ENCODE results near the gene EMX2.
"Not testable (repeated sequence)": the region's sequence is repeated elsewhere in the genome, so short reads cannot be mapped to it uniquely, and the experiment has no call there.

The EMX2 gene

DNA sequence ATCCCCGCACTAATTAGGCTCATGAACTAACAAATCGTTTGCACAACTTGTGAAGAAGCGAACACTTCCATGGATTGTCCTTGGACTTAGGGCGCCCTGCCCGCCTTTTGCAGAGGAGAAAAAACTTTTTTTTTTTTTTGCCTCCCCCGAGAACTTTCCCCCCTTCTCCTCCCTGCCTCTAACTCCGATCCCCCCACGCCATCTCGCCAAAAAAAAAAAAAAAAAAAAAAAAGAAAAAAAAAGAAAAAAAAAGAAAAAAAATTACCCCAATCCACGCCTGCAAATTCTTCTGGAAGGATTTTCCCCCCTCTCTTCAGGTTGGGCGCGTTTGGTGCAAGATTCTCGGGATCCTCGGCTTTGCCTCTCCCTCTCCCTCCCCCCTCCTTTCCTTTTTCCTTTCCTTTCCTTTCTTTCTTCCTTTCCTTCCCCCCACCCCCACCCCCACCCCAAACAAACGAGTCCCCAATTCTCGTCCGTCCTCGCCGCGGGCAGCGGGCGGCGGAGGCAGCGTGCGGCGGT lies at the start of gene EMX2:
Gene EMX2 (plus strand): TSS at position 41 of the 519 bp plus-strand sequence. CDS start 522 bp downstream, outside the sequence.
- no peak for DNase-seq (ENCODE audit: low spot score)

DNA sequence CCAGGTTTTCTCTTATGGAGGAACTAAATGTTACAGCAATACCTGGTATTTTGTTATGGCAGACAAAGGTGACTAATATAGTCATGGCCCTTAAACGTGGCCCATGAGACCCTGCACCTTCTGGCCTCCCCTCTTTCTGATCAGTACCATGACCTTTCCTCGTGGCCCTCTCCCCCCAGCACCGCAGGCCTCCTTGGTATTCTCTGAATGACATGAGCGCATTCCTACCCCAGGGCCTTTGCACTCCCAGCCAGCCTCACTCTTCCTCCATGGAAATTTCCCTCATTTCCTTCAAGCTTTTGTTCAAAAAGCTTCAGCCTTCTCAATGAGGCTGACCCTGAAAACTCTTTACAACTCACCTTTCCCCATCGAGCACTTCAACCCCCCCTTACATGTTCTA lies 46.5 kb upstream of the EMX2 start:
- no peak for DNase-seq (ENCODE audit: low spot score)

DNA sequence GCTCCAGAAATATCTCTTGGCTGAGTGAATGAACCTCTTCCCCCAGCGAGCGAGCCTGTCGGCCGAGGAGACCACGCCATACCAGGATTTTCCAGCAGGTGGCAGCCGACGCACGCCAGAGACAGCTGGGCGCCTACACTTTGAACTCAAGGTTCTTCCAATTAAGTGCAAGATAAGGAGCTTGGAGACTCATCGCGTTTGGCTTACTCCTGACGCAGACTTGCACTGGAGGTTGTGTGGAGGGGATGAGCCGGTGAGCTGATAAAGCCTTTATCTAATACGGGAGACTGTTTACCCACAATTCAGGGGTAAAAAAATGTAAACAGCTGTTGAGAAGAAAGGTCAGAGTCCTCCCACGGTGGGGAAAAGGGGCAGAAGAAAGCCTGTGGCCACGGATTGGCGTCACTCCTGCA lies 45.9 kb upstream of the EMX2 start:
- peak; percentile 53 for DNase-seq (ENCODE audit: low spot score)

DNA sequence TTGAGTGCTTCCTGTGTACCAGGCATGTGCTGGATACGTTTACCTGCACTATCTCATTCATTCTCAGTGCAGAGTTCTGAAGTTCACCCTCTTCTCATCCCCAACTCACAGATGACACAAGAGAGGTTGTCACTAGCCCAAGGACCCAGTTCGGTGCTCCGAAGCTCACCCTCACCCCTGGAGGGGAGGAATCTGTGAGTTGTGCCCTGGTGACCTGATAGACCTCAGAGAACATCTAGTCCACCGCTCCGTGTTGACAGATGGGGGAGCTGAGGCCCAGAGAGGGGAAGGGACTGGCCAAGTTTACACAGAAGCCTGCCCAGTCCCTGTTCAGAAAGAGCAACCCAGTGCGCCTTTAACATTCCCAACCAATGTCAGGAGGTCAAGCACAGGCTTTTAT lies 44.8 kb upstream of the EMX2 start:
- no peak for DNase-seq (ENCODE audit: low spot score)

DNA sequence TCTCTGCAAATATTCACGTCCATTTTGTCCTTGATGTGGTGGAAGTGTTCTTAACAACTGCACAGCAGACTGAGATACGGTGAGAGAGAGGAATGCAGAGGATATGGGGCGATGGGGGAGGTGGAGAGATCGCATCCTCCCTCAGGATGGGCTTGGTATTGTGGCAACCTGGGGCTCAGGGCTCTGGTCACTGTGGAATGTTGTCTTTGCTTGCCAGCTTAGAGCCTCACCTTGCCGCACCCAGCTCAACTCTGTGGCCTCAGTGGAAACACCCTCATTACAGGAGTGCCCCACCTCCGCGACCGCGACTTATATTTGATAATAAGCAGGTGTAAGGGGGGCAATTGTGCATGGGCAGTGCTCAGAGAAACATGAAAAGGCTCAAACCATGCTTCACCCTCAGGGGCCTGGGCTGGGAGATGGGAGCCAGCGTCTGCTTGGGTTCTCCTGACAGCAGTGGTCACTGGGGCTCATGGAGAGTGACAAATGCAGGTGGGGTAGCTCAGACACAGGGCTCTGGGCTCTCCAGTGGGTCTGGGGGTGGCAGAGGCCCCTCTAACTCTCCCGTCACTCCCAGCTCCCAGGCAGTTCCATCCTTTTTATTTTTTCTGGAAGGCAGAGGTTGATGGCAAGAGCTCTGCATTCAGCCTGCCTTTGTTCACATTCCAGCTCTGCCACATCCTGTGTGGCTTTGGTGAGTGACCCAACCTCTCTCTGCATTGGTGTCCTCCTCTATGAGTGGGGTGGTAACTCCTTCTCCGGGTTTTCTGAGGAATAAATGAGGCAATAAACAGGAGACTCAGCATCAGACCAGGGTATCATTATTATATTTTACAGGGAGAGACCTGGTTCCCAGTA lies 43.1 kb upstream of the EMX2 start:
- DNase-seq (ENCODE audit: low spot score): no peak

DNA sequence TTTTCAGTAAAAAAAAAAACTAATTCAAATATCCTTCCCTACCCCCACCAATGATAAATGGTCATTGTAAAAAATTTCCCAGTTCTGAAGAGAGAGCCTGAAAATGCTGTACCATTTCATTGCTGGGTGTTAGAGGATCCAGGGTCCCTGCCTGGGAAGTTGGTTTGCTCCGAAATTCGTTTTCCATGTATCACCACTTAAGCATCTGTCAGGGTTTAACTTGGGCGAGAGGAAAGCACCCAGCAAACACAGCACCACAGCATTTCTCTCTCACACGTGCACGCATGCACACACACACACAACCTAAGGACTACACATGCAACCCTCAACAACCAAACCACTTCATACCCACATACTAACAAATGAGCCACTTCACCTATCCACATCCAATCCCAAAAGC lies 42.1 kb upstream of the EMX2 start:
- no peak for DNase-seq (ENCODE audit: low spot score)

GRCh38 chr10:117501460-117502035 lies 41.0 kb upstream of the EMX2 start:
- DNase-seq (ENCODE audit: low spot score): no peak

GRCh38 chr10:117502421-117503243 lies 39.9 kb upstream of the EMX2 start:
- DNase-seq (ENCODE audit: low spot score): no peak

- peak; percentile 12 for DNase-seq (ENCODE audit: low spot score)
Measured at GRCh38 chr10:117503244-117504205, 39.0 kb upstream of the EMX2 start.

DNA sequence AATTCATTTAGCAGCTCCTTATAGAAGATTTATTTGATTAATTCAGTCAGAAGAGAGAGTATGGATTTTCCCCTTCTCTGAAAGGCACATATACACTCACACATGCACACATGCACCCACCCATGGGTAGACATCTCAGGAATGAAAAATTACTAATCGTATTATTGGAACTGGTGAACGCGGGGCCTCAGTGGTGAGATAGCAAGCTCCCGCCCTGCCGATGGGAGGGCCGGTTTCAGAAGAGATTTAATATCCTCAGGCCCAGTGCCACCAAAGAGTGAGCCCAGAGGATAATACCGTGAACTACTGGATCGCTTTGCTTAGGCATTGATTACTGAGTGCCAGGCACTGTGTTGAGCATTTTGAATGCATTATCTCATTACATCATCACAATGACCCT lies 38.0 kb upstream of the EMX2 start:
- DNase-seq (ENCODE audit: low spot score): no peak

GRCh38 chr10:117507081-117507480 lies 35.5 kb upstream of the EMX2 start:
- not testable (repeated sequence) for DNase-seq (ENCODE audit: low spot score)

DNA sequence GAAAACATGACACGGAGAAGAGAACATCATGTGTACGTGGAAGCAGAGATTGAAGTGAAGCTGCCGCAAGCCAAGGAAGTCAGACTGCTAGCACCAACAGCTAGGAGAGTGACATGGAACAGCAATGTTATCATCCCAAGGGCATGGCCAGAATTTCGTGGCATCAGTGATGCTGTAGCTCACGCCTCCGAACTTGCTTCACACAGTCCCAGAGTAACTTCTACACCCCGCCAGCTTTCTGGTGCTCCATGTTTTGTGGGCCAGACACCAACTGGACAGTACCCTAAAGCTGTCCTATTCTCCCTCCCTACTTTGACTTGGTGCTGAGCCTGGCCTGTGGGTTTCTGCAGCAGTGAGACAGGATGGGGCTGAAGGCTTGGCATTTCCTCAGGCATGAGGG lies 33.0 kb upstream of the EMX2 start:
- no peak for DNase-seq (ENCODE audit: low spot score)

GRCh38 chr10:117511601-117512390 lies 30.8 kb upstream of the EMX2 start:
- DNase-seq (ENCODE audit: low spot score): no peak

DNA sequence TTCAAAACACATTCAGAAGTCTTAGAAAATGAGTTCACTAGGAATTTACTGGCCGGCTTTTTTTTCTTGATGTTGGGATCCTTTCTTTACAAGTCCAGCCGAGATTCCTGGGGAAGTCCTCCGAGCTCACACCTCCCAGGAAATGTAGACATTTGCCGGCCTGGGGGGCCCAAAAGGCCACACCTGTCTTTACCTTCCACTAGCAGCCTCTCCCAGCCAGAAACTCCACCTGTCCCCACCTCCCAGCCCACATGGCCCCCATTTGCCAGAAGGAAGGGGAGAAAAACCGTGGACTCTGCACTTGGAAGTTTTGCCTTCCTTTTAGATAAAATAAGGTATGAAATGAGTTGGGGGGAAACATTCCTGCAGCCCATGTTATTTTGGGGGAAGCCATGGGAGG lies 27.6 kb upstream of the EMX2 start:
- no peak for DNase-seq (ENCODE audit: low spot score)

DNA sequence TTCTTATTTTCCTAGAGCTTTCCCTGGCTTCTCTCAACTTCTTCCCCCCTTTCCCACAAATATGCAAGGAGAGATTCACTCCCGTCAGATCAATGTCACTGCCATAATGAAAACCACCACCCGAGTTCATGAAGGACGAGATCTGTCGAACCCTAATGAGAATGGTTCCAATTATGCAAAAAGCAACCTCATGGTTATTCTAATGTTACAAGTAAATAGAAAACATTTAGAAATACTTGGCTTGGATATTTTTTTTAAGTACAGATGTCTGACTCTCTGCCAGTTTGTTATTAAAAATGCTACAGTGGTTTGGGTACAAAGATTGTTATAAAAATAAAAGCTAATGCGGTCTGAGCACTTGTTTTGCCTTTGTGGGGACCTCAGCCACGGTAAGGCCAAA lies 25.9 kb upstream of the EMX2 start:
- no peak for DNase-seq (ENCODE audit: low spot score)

GRCh38 chr10:117518246-117518645 lies 24.3 kb upstream of the EMX2 start:
- DNase-seq (ENCODE audit: low spot score): no peak

GRCh38 chr10:117519286-117519685 lies 23.3 kb upstream of the EMX2 start:
- DNase-seq (ENCODE audit: low spot score): no peak

GRCh38 chr10:117519879-117520278 lies 22.7 kb upstream of the EMX2 start:
- no peak for DNase-seq (ENCODE audit: low spot score)

GRCh38 chr10:117530791-117531190 lies 11.8 kb upstream of the EMX2 start:
- DNase-seq (ENCODE audit: low spot score): no peak

DNA sequence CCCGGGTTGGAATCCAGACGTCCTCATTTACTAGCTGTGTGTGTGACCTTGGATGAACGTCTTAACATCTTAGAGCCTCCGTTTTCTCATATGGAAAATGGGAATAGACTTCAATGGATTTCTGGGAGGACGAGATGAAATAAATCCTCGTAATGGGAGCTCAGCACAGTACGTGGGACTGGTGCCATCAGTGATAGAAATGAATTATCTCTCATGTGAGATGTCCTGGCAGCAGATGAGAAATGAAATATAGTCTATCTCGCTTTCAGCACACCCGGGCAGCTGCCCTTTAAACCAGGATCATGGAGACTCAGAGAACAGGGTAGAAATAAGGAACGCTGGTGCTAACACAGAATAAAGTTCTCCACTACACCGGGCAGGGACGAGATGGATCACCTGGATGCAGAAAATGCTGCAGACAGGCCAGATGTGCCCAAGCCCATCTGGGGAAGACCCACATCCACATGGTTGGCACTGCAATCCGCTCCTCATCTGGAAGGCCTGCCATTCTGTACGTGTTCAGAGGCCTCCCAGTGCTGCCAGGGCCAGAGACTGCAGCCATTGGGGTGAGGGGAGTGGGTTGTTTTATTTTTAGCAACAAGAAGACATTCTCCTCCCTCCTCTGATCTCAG lies 11.1 kb upstream of the EMX2 start:
- DNase-seq (ENCODE audit: low spot score): no peak

Data from pons (tissue), 1 donor.